ENCODE data around the gene ALX3. TPM values are rescaled to one million over a fixed set of nuclear protein-coding genes. Genes with fewer than 3 reads are reported as not detected.

Gene ALX3
- total and polyA plus RNA-seq, 2 of the 4 experiments (the other 2 are of a cell fraction), result not detected

DNA sequence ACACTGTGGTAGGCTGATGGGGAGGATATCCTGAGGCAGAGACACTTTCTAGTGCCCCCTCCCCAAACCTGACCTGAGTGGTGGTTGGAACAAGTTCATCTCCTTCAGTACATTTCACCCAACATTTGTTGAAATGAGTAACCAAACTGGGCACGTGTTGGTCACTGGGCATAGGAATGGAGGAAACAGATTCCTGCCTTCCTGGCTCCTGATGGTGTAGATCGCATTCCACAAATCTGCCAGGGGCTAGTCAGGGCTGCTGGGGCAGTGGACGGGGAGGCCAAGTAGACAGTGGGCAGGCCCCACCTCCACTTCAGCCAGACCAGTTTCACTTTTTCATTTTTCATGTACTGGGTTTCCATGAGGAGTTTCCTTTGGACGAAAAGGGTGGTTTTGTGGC, 16.5 kb upstream of the ALX3 start:
- ChIA-PET CTCF (no interaction called here), POLR2A (ENCODE audit: unreplicated experiment) (no interaction called here)
- no peaks in the 10 kb centered on the region for H3K79me1 ChIP-seq (ENCODE audit: low read depth in 1 of 2, low read length in 2 of 2)
- H4K91ac ChIP-seq (ENCODE audit: insufficient read depth, low read depth, low read length), result no peak overlapping the region
- H3K23ac ChIP-seq (ENCODE audit: low read depth, low read length), result no peak overlapping the region
- H3K9me1 ChIP-seq (ENCODE audit: insufficient read depth, low read length), result no peaks in the 10 kb centered on the region
- peaks cover 76% of the 10 kb centered on the region for H3K27me3 ChIP-seq (ENCODE audit: control insufficient read depth, insufficient read depth, low read length)
- H2AK5ac ChIP-seq (ENCODE audit: low read depth, low read length), result no peak overlapping the region
- dilution Hi-C loops (cut with HindIII; ENCODE audit: low sequenced_read_pairs, unreplicated experiment) (no loop called here), intact Hi-C loops (cut with micrococcal nuclease) (loop anchor here (2.0 to 5.0 kb wide), 2 partner anchors 20 to 410 kb away; no protein-coding TSS in a partner anchor), in situ Hi-C loops (cut with MboI; ENCODE audit: low sequenced_read_pairs) (no loop called here)
- no peak overlapping the region for H2BK120ac ChIP-seq (ENCODE audit: low read depth, low read length)
- H2AFZ ChIP-seq (replicated peaks; ENCODE audit: low read length, poor library complexity), result no peak overlapping the region
- no peak overlapping the region for H3K14ac ChIP-seq (replicated peaks; ENCODE audit: low read depth, low read length)
- H2BK5ac ChIP-seq (ENCODE audit: low read depth, low read length, poor library complexity, severe bottlenecking), result no peak overlapping the region
- H4K5ac ChIP-seq (ENCODE audit: low read depth, low read length), result no peak overlapping the region
- no peak overlapping the region for H3K4ac ChIP-seq (ENCODE audit: low read depth, low read length)
- no peak overlapping the region for H4K8ac ChIP-seq (ENCODE audit: low read depth in 2 of 2, low read length in 2 of 2)
- TF ChIP-seq CHD1 (IDR thresholded peaks at IDR 0.05; ENCODE audit: low read depth, low read length) (no peak), RCOR1 (IDR thresholded peaks at IDR 0.05; ENCODE audit: insufficient replicate concordance, low read length) (no peak), RFX5 (IDR thresholded peaks at IDR 0.05; ENCODE audit: low read depth, low read length) (no peak), BHLHE40 (IDR thresholded peaks at IDR 0.05; ENCODE audit: low read depth, low read length) (no peak; the same call in 1 of the 2 replicates)
- TF ChIP-seq, protein P1, sequence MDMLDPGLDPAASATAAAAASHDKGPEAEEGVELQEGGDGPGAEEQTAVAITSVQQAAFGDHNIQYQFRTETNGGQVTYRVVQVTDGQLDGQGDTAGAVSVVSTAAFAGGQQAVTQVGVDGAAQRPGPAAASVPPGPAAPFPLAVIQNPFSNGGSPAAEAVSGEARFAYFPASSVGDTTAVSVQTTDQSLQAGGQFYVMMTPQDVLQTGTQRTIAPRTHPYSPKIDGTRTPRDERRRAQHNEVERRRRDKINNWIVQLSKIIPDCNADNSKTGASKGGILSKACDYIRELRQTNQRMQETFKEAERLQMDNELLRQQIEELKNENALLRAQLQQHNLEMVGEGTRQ (IDR thresholded peaks at IDR 0.05; ENCODE audit: low read depth, low read length), result peak; percentile 7; the same call in 1 of the 2 replicates
- H2AK9ac ChIP-seq (replicated peaks; ENCODE audit: low read depth, low read length, poor library complexity), result peak overlapping the region; percentile 30
- no peak overlapping the region for H2BK20ac ChIP-seq (ENCODE audit: low read depth, low read length)
- BruUV-seq (replicated peaks), result no TSS peak
- H3K18ac ChIP-seq (ENCODE audit: low read depth, low read length), result no peak overlapping the region
- no peaks in the 10 kb centered on the region; the same call in none of the 2 replicates for H3K4me1 ChIP-seq (ENCODE audit: control insufficient read depth, insufficient read depth, low read length)
- H3K4me3 ChIP-seq (ENCODE audit: insufficient read depth, low read depth, low read length), result no peak overlapping the region
- DNase-seq, result no peak
- H2BK15ac ChIP-seq (ENCODE audit: low read depth, low read length), result no peak overlapping the region
- no peaks in the 10 kb centered on the region for H3K36me3 ChIP-seq (ENCODE audit: control insufficient read depth, insufficient read depth, low read length)
- peaks cover 9% of the 10 kb centered on the region for H3K9me3 ChIP-seq (ENCODE audit: control insufficient read depth, insufficient read depth, low read length)
- H3K9ac ChIP-seq (ENCODE audit: low read depth, low read length), result no peak overlapping the region
- WGBS, 2 experiments (ENCODE audit: extremely low coverage in 2 of 2, insufficient read length in 1 of 2), result no CpG with 5 or more reads among the region's 4 CpGs
- no peak overlapping the region for H3K27ac ChIP-seq (ENCODE audit: insufficient read depth, low read length)
- H4K20me1 ChIP-seq (ENCODE audit: insufficient read depth, low read length), result no peaks in the 10 kb centered on the region
- no peak overlapping the region for H3K56ac ChIP-seq (ENCODE audit: extremely low read depth, insufficient read depth, low read length)
- no peak for ATAC-seq (ENCODE audit: low read depth)
- no peak overlapping the region for H3K4me2 ChIP-seq (ENCODE audit: low read depth, low read length)
